GM12878 (cell line): ENCODE data around the gene KRTAP24-1.

Experiments
- FOXK2 ChIP-seq: fragments of 450-650 bp; IDR thresholded peaks from 2 replicates; pipeline ENCODE4 v1.6.1; 2017; ENCODE audit warnings: mild to moderate bottlenecking, moderate library complexity
- RFX5 ChIP-seq: IDR thresholded peaks from 2 replicates; pipeline ENCODE4 v1.6.1; 2011; ENCODE audit warnings: low read depth, low read length, improper control_type of control experiment

DNA sequence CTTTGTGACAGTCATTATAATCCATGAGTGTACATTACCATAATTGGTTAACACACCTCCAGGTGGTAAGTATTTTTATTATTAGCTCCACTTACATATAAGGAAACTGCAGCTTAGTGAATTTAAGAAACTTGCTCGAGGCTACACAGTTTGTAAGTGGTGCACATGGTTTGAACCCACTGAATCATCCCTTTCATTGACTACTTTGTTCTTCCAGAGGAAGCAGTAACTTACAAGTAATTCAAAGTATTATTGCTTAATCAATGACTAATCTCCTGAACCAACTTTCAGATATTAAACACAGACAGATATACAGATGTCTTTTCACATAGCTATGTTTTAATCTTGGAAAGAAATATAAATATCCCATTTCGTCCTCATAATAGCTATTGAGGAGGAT is 48.1 kb downstream of the KRTAP24-1 start:
- TF ChIP-seq RFX5: no peak
- no peak for TF ChIP-seq FOXK2
